H1 (cell line): ENCODE results near the gene BTN1A1. TPM values are rescaled to one million over a fixed set of nuclear protein-coding genes. Genes with fewer than 3 reads are reported as not detected.

Source experiments
- CTCF ChIA-PET: fragments of 300-600 bp; sonication (Branson Sonifier 250); formaldehyde crosslinking; loops from one replicate; lab custom pipeline; 2021; ENCODE audit not compliant: partially characterized antibody; lab: Charles Lee
- POLR2A ChIA-PET: fragments of 300-600 bp; sonication (Branson Sonifier 250); formaldehyde crosslinking; loops from one replicate; lab custom pipeline; 2021; ENCODE audit warnings: inconsistent platforms; ENCODE audit not compliant: partially characterized antibody; lab: Charles Lee
- DNase-seq, 2 experiments: peaks; one replicate each; pipeline versions ENCODE4 v3.0.0 to v3.0.0-alpha.2; 2010 to 2022; ENCODE audit warnings: low spot score in 2 of 2, low read depth in 1 of 2, mixed read lengths in 1 of 2
- FAIRE-seq: peaks from 2 replicates; lab custom pipeline; 2011; peaks lifted over from hg19 to GRCh38; lab: Jason Lieb, UNC
- H2AFZ ChIP-seq: 2 replicates; pipeline ENCODE4 v1.8.1; 2012; ENCODE audit warnings: low read length, inconsistent platforms
- H2AK5ac ChIP-seq: 2 replicates; pipeline ENCODE4 v1.6.1; 2013; ENCODE audit warnings: low read depth, low read length
- H2BK120ac ChIP-seq: replicated peaks from 2 replicates; pipeline ENCODE3; 2013; ENCODE audit warnings: low read depth, low read length, inconsistent platforms
- H2BK12ac ChIP-seq: 2 replicates; pipeline ENCODE4 v1.6.1; 2013; ENCODE audit warnings: low read depth, low read length
- H2BK15ac ChIP-seq: 2 replicates; pipeline ENCODE4 v1.6.1; 2013; ENCODE audit warnings: low read length
- H2BK20ac ChIP-seq: 2 replicates; pipeline ENCODE4 v1.6.1; 2013; ENCODE audit warnings: low read length
- H2BK5ac ChIP-seq: 2 replicates; pipeline ENCODE4 v1.6.1; 2013; ENCODE audit warnings: low read depth, low read length
- H3K14ac ChIP-seq: 2 replicates; pipeline ENCODE4 v1.6.1; 2013; ENCODE audit warnings: inconsistent platforms; ENCODE audit not compliant: insufficient read length
- H3K18ac ChIP-seq: 2 replicates; pipeline ENCODE4 v1.6.1; 2013; ENCODE audit warnings: low read length; ENCODE audit errors: extremely low read depth
- H3K23ac ChIP-seq: 2 replicates; pipeline ENCODE4 v1.6.1; 2013; ENCODE audit warnings: inconsistent platforms; ENCODE audit not compliant: insufficient read length
- H3K23me2 ChIP-seq: 2 replicates; pipeline ENCODE4 v1.6.1; 2013; ENCODE audit warnings: low read depth, low read length
- H3K27ac ChIP-seq: 2 replicates; pipeline ENCODE4 v1.6.1; 2011; ENCODE audit warnings: low read depth, low read length, inconsistent platforms
- H3K27me3 ChIP-seq, 4 experiments: replicated peaks in 1 of 4; 1 replicate in 1 of 4; 2 replicates in 3 of 4; pipeline versions ENCODE4 v1.6.1 to v1.8.1; 2011 to 2013; ENCODE audit warnings: low read length in 3 of 4, mild to moderate bottlenecking in 3 of 4, inconsistent platforms in 2 of 4, mixed read lengths in 2 of 4, moderate library complexity in 1 of 4; ENCODE audit not compliant: control insufficient read depth in 3 of 4, insufficient read depth in 3 of 4; ENCODE audit errors: extremely low read depth in 1 of 4
- H3K36me3 ChIP-seq, 4 experiments: 2 replicates each; pipeline versions ENCODE4 v1.6.1 to v1.8.1; 2011 to 2013; ENCODE audit warnings: mild to moderate bottlenecking in 4 of 4, low read length in 3 of 4, moderate library complexity in 2 of 4, control low read depth in 1 of 4, inconsistent platforms in 1 of 4; ENCODE audit not compliant: insufficient read depth in 4 of 4, control insufficient read depth in 2 of 4
- H3K4ac ChIP-seq: replicated peaks from 2 replicates; pipeline ENCODE3; 2013; ENCODE audit warnings: low read length, low read depth, mixed read lengths, inconsistent platforms; ENCODE audit not compliant: insufficient read length
- H3K4me1 ChIP-seq, 4 experiments: replicated peaks in 1 of 4; 1 replicate in 1 of 4; 2 replicates in 3 of 4; pipeline versions ENCODE4 v1.6.1 to v1.8.1; 2011 to 2013; ENCODE audit warnings: low read length in 3 of 4, inconsistent platforms in 2 of 4, mixed read lengths in 1 of 4; ENCODE audit not compliant: insufficient read depth in 4 of 4, control insufficient read depth in 3 of 4
- H3K4me2 ChIP-seq, 2 experiments: 2 replicates each; pipeline versions ENCODE4 v1.6.1 to v1.8.1; 2011 to 2013; ENCODE audit warnings: low read depth in 2 of 2, low read length in 2 of 2, control low read depth in 1 of 2, inconsistent platforms in 1 of 2, mild to moderate bottlenecking in 1 of 2; ENCODE audit not compliant: insufficient read depth in 1 of 2
- H3K4me3 ChIP-seq, 4 experiments: fragments of 200-600, 300-600 bp in 1 of 4; sonication (generic), shearing (Covaris generic), sonication (Bioruptor Twin) in 1 of 4; 2 replicates each; pipeline versions ENCODE4 v1.5.1 to v1.8.1; 2011 to 2016; ENCODE audit warnings: low read length in 4 of 4, low read depth in 3 of 4, control low read depth in 2 of 4, inconsistent platforms in 2 of 4, mild to moderate bottlenecking in 2 of 4, mixed read lengths in 1 of 4, moderate library complexity in 1 of 4; ENCODE audit not compliant: insufficient read depth in 2 of 4; ENCODE audit errors: extremely low read depth in 1 of 4
- H3K56ac ChIP-seq: replicated peaks from 2 replicates; pipeline ENCODE3; 2013; ENCODE audit warnings: low read depth, mild to moderate bottlenecking, mixed read lengths, low read length, inconsistent platforms; ENCODE audit not compliant: insufficient read length
- H3K79me1 ChIP-seq: 2 replicates; pipeline ENCODE4 v1.6.1; 2013; ENCODE audit warnings: low read depth, low read length, control low read depth
- H3K79me2 ChIP-seq, 2 experiments: 2 replicates each; pipeline versions ENCODE4 v1.6.1 to v1.8.1; 2012 to 2013; ENCODE audit warnings: low read length in 2 of 2, mild to moderate bottlenecking in 2 of 2, inconsistent platforms in 1 of 2; ENCODE audit not compliant: insufficient read depth in 2 of 2, control insufficient read depth in 1 of 2
- H3K9ac ChIP-seq, 4 experiments: replicated peaks in 1 of 4; 1 replicate in 1 of 4; 2 replicates in 3 of 4; pipeline versions ENCODE4 v1.6.1 to v1.8.1; 2011 to 2013; ENCODE audit warnings: low read depth in 3 of 4, low read length in 3 of 4, control low read depth in 2 of 4, mild to moderate bottlenecking in 2 of 4, moderate library complexity in 2 of 4, inconsistent platforms in 1 of 4; ENCODE audit errors: extremely low read depth in 1 of 4
- H3K9me3 ChIP-seq, 2 experiments: 2 replicates each; pipeline versions ENCODE4 v1.6.1 to v1.8.1; 2012 to 2013; ENCODE audit warnings: mild to moderate bottlenecking in 2 of 2, moderate library complexity in 2 of 2, control low read depth in 1 of 2, inconsistent platforms in 1 of 2, low read depth in 1 of 2, low read length in 1 of 2, mixed read lengths in 1 of 2; ENCODE audit not compliant: insufficient read depth in 2 of 2
- H4K20me1 ChIP-seq, 2 experiments: replicated peaks in 1 of 2; 2 replicates each; pipeline versions ENCODE3 to v1.8.1; 2011 to 2013; ENCODE audit warnings: inconsistent platforms in 2 of 2, low read length in 2 of 2, mild to moderate bottlenecking in 1 of 2; ENCODE audit not compliant: insufficient read depth in 2 of 2, control insufficient read depth in 1 of 2
- H4K5ac ChIP-seq: 2 replicates; pipeline ENCODE4 v1.6.1; 2013; ENCODE audit warnings: low read length, low read depth, mixed read lengths, inconsistent platforms; ENCODE audit not compliant: insufficient read length
- H4K8ac ChIP-seq: 2 replicates; pipeline ENCODE4 v1.8.0; 2013; ENCODE audit warnings: mild to moderate bottlenecking, moderate library complexity, low read length, inconsistent platforms; ENCODE audit not compliant: insufficient read depth; ENCODE audit errors: extremely low read depth
- H4K91ac ChIP-seq: replicated peaks from 2 replicates; pipeline ENCODE3; 2013; ENCODE audit warnings: low read length, mixed read lengths, inconsistent platforms; ENCODE audit not compliant: insufficient read length
- WGBS, 2 experiments: shearing (Covaris generic) in 1 of 2; methylation state at CpG; one replicate each; pipeline versions ENCODE4 v1.1.6 to v1.1.7; 2013 to 2015; ENCODE audit warnings: low lambda C conversion rate in 2 of 2, mixed read lengths in 2 of 2, inconsistent platforms in 1 of 2, low coverage in 1 of 2, missing lambda C conversion rate in 1 of 2; ENCODE audit not compliant: insufficient replicate concordance in 2 of 2, insufficient coverage in 1 of 2, insufficient read length in 1 of 2; ENCODE audit errors: extremely low coverage in 1 of 2, missing lambda C conversion rate in 1 of 2; 5-methylcytosine and 5-hydroxymethylcytosine counted together
- polyA plus RNA-seq, 7 experiments: library from polyadenylated mRNA; depleted of rRNA in 3 of 7; stranded (reverse) in 5 of 7; unstranded in 2 of 7; fragments of >200 nt in 5 of 7; fragments of 200-250 nt in 2 of 7; gene quantifications; 1 replicate in 5 of 7; 2 replicates in 1 of 7; 4 replicates in 1 of 7; pipeline versions ENCODE4 v1.2.1 to v1.2.3, GENCODE V29; 2011 to 2013; ENCODE audit warnings: missing spikeins in 2 of 7, mixed read lengths in 2 of 7
- total RNA-seq: library from RNA; stranded (reverse); fragmentation: NEBNext Ultra II Directional; extraction: Animal tissue kit (Norgen Biotek cat#: 25700); gene quantifications from 2 replicates; pipeline ENCODE4 v1.2.1, GENCODE V29; 2021
- TF ChIP-seq, protein P1 (sequence below): IDR thresholded peaks from 2 replicates; pipeline ENCODE4 v1.6.1; 2011; ENCODE audit warnings: low read depth, mild to moderate bottlenecking, low read length; ENCODE audit not compliant: insufficient read depth
- TF ChIP-seq, protein P2 (sequence below): IDR thresholded peaks from 2 replicates; pipeline ENCODE4 v1.6.1; 2012; ENCODE audit warnings: inconsistent platforms

Gene BTN1A1
- total and polyA plus RNA-seq, 2 of the 8 experiments (the other 6 are each of a cell fraction or from before 2014, with no cell fraction given): 0.28 to 0.35 TPM

DNA sequence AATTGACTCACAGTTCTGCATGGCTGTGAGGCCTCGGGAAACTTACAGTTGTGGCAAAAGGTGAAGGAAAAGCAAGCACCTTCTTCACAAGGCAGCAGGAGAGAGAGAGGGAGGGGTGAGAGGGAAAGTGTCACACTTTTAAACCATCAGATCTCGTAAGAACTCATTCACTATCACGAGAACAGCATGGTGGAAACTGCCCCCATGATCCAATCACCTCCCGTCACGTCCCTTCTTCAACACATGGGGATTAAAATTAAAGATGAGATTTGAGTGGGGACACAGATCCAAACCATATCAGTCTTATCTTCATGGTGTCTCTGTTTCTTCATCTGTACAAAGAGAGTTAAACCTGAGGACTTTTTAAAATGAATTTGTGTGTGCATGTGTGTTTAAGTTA is 13.7 kb upstream of the BTN1A1 start:
- no peak overlapping the region for H3K9ac ChIP-seq
- no peak overlapping the region for H2AFZ ChIP-seq
- no peak overlapping the region for H3K56ac ChIP-seq
- no peak overlapping the region for H3K4me2 ChIP-seq
- no peak overlapping the region for H2BK15ac ChIP-seq
- H3K4ac ChIP-seq: no peak overlapping the region
- DNase-seq (no peak), FAIRE-seq (no peak)
- no peak overlapping the region for H4K8ac ChIP-seq
- H3K79me2 ChIP-seq: no peaks in the 10 kb centered on the region
- no peaks in the 10 kb centered on the region for H3K27me3 ChIP-seq
- no peak overlapping the region for H4K91ac ChIP-seq
- no peak overlapping the region for H2BK12ac ChIP-seq
- no peak overlapping the region for H3K14ac ChIP-seq
- H3K4me1 ChIP-seq: no peaks in the 10 kb centered on the region
- H2BK20ac ChIP-seq: no peak overlapping the region
- H2AK5ac ChIP-seq: no peak overlapping the region
- no peak overlapping the region for H4K5ac ChIP-seq
- no peak overlapping the region for H3K4me3 ChIP-seq
- H3K23ac ChIP-seq: no peak overlapping the region
- H2BK120ac ChIP-seq: no peak overlapping the region
- H3K18ac ChIP-seq: no peak overlapping the region
- CTCF ChIA-PET: no interaction called here
- peaks cover under 1 to 3% of the 10 kb centered on the region in 2 experiments; a peak in 1 of 4 replicates for H3K9me3 ChIP-seq
- POLR2A ChIA-PET: no interaction called here
- no peaks in the 10 kb centered on the region for H3K23me2 ChIP-seq
- no peaks in the 10 kb centered on the region for H3K36me3 ChIP-seq
- H3K79me1 ChIP-seq: no peaks in the 10 kb centered on the region
- H4K20me1 ChIP-seq: no peaks in the 10 kb centered on the region
- H2BK5ac ChIP-seq: no peak overlapping the region
- no peak overlapping the region for H3K27ac ChIP-seq
- 87% methylated on average over 5 of the region's 5 CpGs; no CpG with 5 or more reads in 1 of the 2 experiments for WGBS, 2 experiments
- TF ChIP-seq, protein P1, sequence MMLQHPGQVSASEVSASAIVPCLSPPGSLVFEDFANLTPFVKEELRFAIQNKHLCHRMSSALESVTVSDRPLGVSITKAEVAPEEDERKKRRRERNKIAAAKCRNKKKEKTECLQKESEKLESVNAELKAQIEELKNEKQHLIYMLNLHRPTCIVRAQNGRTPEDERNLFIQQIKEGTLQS: no peak
- TF ChIP-seq, protein P2, sequence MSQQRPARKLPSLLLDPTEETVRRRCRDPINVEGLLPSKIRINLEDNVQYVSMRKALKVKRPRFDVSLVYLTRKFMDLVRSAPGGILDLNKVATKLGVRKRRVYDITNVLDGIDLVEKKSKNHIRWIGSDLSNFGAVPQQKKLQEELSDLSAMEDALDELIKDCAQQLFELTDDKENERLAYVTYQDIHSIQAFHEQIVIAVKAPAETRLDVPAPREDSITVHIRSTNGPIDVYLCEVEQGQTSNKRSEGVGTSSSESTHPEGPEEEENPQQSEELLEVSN: no peak
